ENCODE data around the gene PRR36. TPM values are rescaled to one million over a fixed set of nuclear protein-coding genes. Genes with fewer than 3 reads are reported as not detected.

Gene PRR36
- total RNA-seq, 2 experiments from 2014 or later = 0.25 to 0.30 TPM

- TF ChIP-seq CTCF (IDR thresholded peaks at IDR 0.05) = no peak
- POLR2A ChIA-PET = no interaction called here
- ATAC-seq (ENCODE audit: poor library complexity) = no peak
These were observed 50.4 kb downstream of the PRR36 start for GRCh38 chr19:7823686-7824301.

GRCh38 chr19:7822910-7823515, 51.2 kb downstream of the PRR36 start:
- H3K4me1 Mint-ChIP-seq (ENCODE audit: low read depth) = peaks cover 4% of the 10 kb centered on the region
- Histone ChIP-seq H3K36me3 (ENCODE audit: insufficient read depth, low read length) (no peaks in the 10 kb centered on the region), H3K4me3 (ENCODE audit: low read length) (no peak overlapping the region), H3K27ac (ENCODE audit: low read depth in 1 of 2, low read length in 2 of 2) (no peak overlapping the region), H3K27me3 (ENCODE audit: control insufficient read depth in 1 of 2, insufficient read depth in 2 of 2, low read length in 2 of 2) (no peaks in the 10 kb centered on the region), H3K4me1 (ENCODE audit: insufficient read depth, low read length) (no peaks in the 10 kb centered on the region), H3K9me3 (ENCODE audit: control insufficient read depth in 1 of 2, insufficient read depth in 1 of 2, low read length in 2 of 2) (no peaks in the 10 kb centered on the region)
- peaks cover 12% of the 10 kb centered on the region for H3K27me3 Mint-ChIP-seq
- no peak overlapping the region for H3K27ac Mint-ChIP-seq
- ChIA-PET POLR2A (no interaction called here), CTCF (no interaction called here)
- peaks cover under 1% of the 10 kb centered on the region for H3K9me3 Mint-ChIP-seq
- no peak for DNase-seq
- H3K4me3 Mint-ChIP-seq = no peak overlapping the region
- no peak for TF ChIP-seq CTCF (IDR thresholded peaks at IDR 0.05)
- no peaks in the 10 kb centered on the region for H3K36me3 Mint-ChIP-seq (ENCODE audit: low read depth)
- no peak for ATAC-seq (ENCODE audit: poor library complexity)
- intact Hi-C loops (cut with DNase I, micrococcal nuclease) = no loop called here

More at GRCh38 chr19:7823686-7824301, 50.4 kb downstream of the PRR36 start:
- peaks cover 4% of the 10 kb centered on the region for H3K4me1 ChIP-seq (ENCODE audit: insufficient read depth, low read length)
- Mint-ChIP-seq H3K36me3 (ENCODE audit: low read depth) (no peaks in the 10 kb centered on the region), H3K4me1 (ENCODE audit: low read depth) (peaks cover 5% of the 10 kb centered on the region), H3K27me3 (peaks cover 12% of the 10 kb centered on the region), H3K4me3 (no peak overlapping the region), H3K9me3 (no peaks in the 10 kb centered on the region), H3K27ac (no peak overlapping the region)
- CTCF ChIA-PET = no interaction called here
- intact Hi-C loops (cut with DNase I, micrococcal nuclease) = no loop called here
- no peaks in the 10 kb centered on the region for H3K9me3 ChIP-seq (ENCODE audit: control insufficient read depth in 1 of 2, insufficient read depth in 1 of 2, low read length in 2 of 2)
- H3K27me3 ChIP-seq (ENCODE audit: control insufficient read depth in 1 of 2, insufficient read depth in 2 of 2, low read length in 2 of 2) = no peaks in the 10 kb centered on the region
- H3K27ac ChIP-seq (ENCODE audit: low read depth in 1 of 2, low read length in 2 of 2) = no peak overlapping the region
- H3K36me3 ChIP-seq (ENCODE audit: insufficient read depth, low read length) = no peaks in the 10 kb centered on the region
- DNase-seq = no peak
- H3K4me3 ChIP-seq (ENCODE audit: low read length) = no peak overlapping the region

- ChIA-PET POLR2A (no interaction called here), CTCF (no interaction called here)
- Mint-ChIP-seq H3K27ac (no peak overlapping the region), H3K4me3 (no peak overlapping the region), H3K4me1 (ENCODE audit: low read depth) (peaks cover 6% of the 10 kb centered on the region), H3K36me3 (ENCODE audit: low read depth) (no peaks in the 10 kb centered on the region), H3K27me3 (peaks cover 12% of the 10 kb centered on the region), H3K9me3 (peaks cover 3% of the 10 kb centered on the region)
- DNase-seq (no peak), ATAC-seq (ENCODE audit: poor library complexity) (no peak)
- H3K27ac ChIP-seq (ENCODE audit: low read depth in 1 of 2, low read length in 2 of 2) = no peak overlapping the region
- intact Hi-C loops (cut with DNase I, micrococcal nuclease) = no loop called here
- peaks cover 4% of the 10 kb centered on the region for H3K4me1 ChIP-seq (ENCODE audit: insufficient read depth, low read length)
- H3K4me3 ChIP-seq (ENCODE audit: low read length) = no peak overlapping the region
- peaks cover 6 to 7% of the 10 kb centered on the region in 2 experiments for H3K9me3 ChIP-seq (ENCODE audit: control insufficient read depth in 1 of 2, insufficient read depth in 1 of 2, low read length in 2 of 2)
- H3K36me3 ChIP-seq (ENCODE audit: insufficient read depth, low read length) = no peaks in the 10 kb centered on the region
- TF ChIP-seq CTCF (IDR thresholded peaks at IDR 0.05) = no peak
- H3K27me3 ChIP-seq (ENCODE audit: control insufficient read depth in 1 of 2, insufficient read depth in 2 of 2, low read length in 2 of 2) = no peaks in the 10 kb centered on the region
These were observed 53.6 kb downstream of the PRR36 start for GRCh38 chr19:7820588-7820987.

All from CD4-positive, alpha-beta T cell (primary cell).